Measurements from ENCODE around the gene CREB3.

CREB3 gene

DNA sequence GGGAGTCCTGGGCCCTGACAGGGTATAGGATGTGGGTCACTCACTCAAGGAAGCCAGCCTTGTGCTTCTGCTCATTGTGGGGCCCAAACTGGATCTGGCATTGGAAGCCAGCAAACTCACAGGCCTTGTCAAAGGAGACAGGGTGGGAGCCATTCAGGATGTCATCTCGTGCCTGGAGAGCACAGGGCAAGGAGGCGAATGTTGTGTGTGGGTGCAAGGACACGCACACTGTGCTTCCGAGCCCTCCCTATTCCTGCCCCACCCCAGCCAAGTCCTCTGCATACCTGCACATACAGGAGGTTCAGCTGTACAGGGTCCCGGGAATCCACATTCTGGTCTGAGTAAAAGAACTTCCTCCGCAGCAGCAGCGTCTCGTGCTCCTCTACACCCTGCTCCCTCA is 8.6 kb upstream of the CREB3 start:
- no peak for TF ChIP-seq MAX (IDR thresholded peaks at IDR 0.05)

- TF ChIP-seq CEBPB (IDR thresholded peaks at IDR 0.05) (no peak), NFIC (IDR thresholded peaks at IDR 0.05) (no peak)
Observed at GRCh38 chr9:35725362-35725761, 7.1 kb upstream of the CREB3 start.

GRCh38 chr9:35726931-35727330 is 5.5 kb upstream of the CREB3 start:
- TF ChIP-seq RAD21 (IDR thresholded peaks at IDR 0.05; ENCODE audit: low read depth) (0 out of 2 replicates have a peak, but pooled peaks have one; percentile 7), TEAD4 (IDR thresholded peaks at IDR 0.05) (no peak)

DNA sequence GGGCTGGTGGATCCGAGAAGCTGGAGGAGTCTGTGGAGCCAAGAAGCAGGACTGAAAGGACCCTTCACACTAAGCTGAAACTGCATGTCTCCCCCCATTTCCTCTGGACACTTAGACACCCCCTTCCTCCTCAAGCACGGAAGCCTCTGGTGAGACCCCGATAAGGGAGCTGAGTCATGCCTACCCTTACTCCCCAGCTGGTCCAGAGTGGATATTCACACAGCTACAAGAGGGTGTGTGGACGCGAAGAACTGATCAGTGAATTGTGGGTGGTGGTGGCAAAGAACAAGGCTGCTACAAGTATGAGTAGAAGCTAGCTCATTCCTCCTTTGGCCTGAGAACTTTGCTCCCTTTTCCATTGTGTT is 4.8 kb upstream of the CREB3 start:
- TF ChIP-seq RAD21 (IDR thresholded peaks at IDR 0.05; ENCODE audit: low read depth), result no peak
- no peak for TF ChIP-seq NFIC (IDR thresholded peaks at IDR 0.05)
- TF ChIP-seq ZBTB7A (IDR thresholded peaks at IDR 0.05; ENCODE audit: low read depth), result no peak
- TF ChIP-seq EP300 (IDR thresholded peaks at IDR 0.05; ENCODE audit: borderline replicate concordance), result no peak
- no peak for TF ChIP-seq USF1 (IDR thresholded peaks at IDR 0.05)
- TF ChIP-seq MAX (IDR thresholded peaks at IDR 0.05), result no peak
- no peak for TF ChIP-seq TCF12 (IDR thresholded peaks at IDR 0.05; ENCODE audit: low read depth)
- no peak for TF ChIP-seq TEAD4 (IDR thresholded peaks at IDR 0.05)
- no peak for TF ChIP-seq CREB1 (IDR thresholded peaks at IDR 0.05; ENCODE audit: low read depth)
- TF ChIP-seq REST (IDR thresholded peaks at IDR 0.05; ENCODE audit: low read depth), result no peak
- TF ChIP-seq EGR1 (IDR thresholded peaks at IDR 0.05), result no peak
- no peak for TF ChIP-seq YY1 (IDR thresholded peaks at IDR 0.05; ENCODE audit: low read depth)

GRCh38 chr9:35728041-35728971 is 4.2 kb upstream of the CREB3 start:
- TF ChIP-seq NFIC (IDR thresholded peaks at IDR 0.05) (0 out of 2 replicates have a peak, but pooled peaks have one; percentile 14), USF1 (IDR thresholded peaks at IDR 0.05) (no peak), TAF1 (IDR thresholded peaks at IDR 0.05; ENCODE audit: low read depth) (peak; percentile 40; the same call in 1 of the 2 replicates), EGR1 (IDR thresholded peaks at IDR 0.05) (no peak), CREB1 (IDR thresholded peaks at IDR 0.05; ENCODE audit: low read depth) (no peak), FOXM1 (IDR thresholded peaks at IDR 0.05; ENCODE audit: borderline replicate concordance, low read depth) (no peak), YY1 (IDR thresholded peaks at IDR 0.05; ENCODE audit: low read depth) (peak; percentile 24; the same call in 1 of the 2 replicates), TEAD4 (IDR thresholded peaks at IDR 0.05) (peak; percentile 95), CEBPB (IDR thresholded peaks at IDR 0.05) (peak; percentile 96), ZBTB7A (IDR thresholded peaks at IDR 0.05; ENCODE audit: low read depth) (no peak), MAX (IDR thresholded peaks at IDR 0.05) (0 out of 2 replicates have a peak, but pooled peaks have one; percentile 27), RAD21 (IDR thresholded peaks at IDR 0.05; ENCODE audit: low read depth) (no peak), REST (IDR thresholded peaks at IDR 0.05; ENCODE audit: low read depth) (no peak), EP300 (IDR thresholded peaks at IDR 0.05; ENCODE audit: borderline replicate concordance) (peak; percentile 74), TCF12 (IDR thresholded peaks at IDR 0.05; ENCODE audit: low read depth) (peak; percentile 68)

DNA sequence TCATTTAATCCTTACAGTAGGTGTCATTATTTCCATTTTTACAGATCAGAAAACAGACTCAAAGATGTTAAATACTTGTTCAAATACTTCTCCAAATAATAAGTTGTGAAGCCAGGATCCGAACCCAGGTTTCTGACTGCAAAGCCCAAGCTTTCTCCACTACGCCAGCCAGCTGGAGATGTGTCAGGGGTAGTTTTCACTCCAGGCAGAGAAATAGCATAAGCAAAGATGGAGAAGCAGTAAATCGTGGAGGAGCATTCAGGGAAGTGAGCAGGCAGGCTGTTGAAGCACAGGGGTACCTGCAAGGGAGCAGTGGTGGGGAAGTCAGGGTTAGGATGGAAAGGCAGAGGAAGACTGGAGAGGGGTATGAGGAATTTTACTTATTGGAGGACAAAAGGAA is 3.4 kb upstream of the CREB3 start:
- TF ChIP-seq USF1 (IDR thresholded peaks at IDR 0.05) (no peak), TAF1 (IDR thresholded peaks at IDR 0.05; ENCODE audit: low read depth) (no peak), FOXM1 (IDR thresholded peaks at IDR 0.05; ENCODE audit: borderline replicate concordance, low read depth) (no peak), RAD21 (IDR thresholded peaks at IDR 0.05; ENCODE audit: low read depth) (no peak), CREB1 (IDR thresholded peaks at IDR 0.05; ENCODE audit: low read depth) (no peak), TEAD4 (IDR thresholded peaks at IDR 0.05) (no peak), TCF12 (IDR thresholded peaks at IDR 0.05; ENCODE audit: low read depth) (no peak), EGR1 (IDR thresholded peaks at IDR 0.05) (no peak), CEBPB (IDR thresholded peaks at IDR 0.05) (no peak)

All from Ishikawa (cell line).